GM12878 (cell line): ENCODE data around the gene TDRD10. TPM values are rescaled to one million over a fixed set of nuclear protein-coding genes. Genes with fewer than 3 reads are reported as not detected.

Experiments used
- ATF7 ChIP-seq: fragments of 450-650 bp; IDR thresholded peaks from 2 replicates; pipeline ENCODE4 v1.6.1; 2016; ENCODE audit warnings: low read depth, mild to moderate bottlenecking
- IRF4 ChIP-seq: IDR thresholded peaks from 2 replicates; pipeline ENCODE4 v1.6.1; 2011; ENCODE audit warnings: low read depth, low read length
- MTA3 ChIP-seq: IDR thresholded peaks from 2 replicates; pipeline ENCODE4 v1.6.1; 2012; ENCODE audit warnings: low read length, inconsistent platforms, borderline replicate concordance
- MXI1 ChIP-seq: fragments of 150-350 bp; IDR thresholded peaks from 2 replicates; pipeline ENCODE4 v1.6.1; 2011; ENCODE audit warnings: low read depth, mild to moderate bottlenecking, inconsistent platforms, low read length, improper control_type of control experiment
- NBN ChIP-seq: fragments of 450-650 bp; IDR thresholded peaks from 2 replicates; pipeline ENCODE4 v1.6.1; 2016
- NFYB ChIP-seq: IDR thresholded peaks from 2 replicates; pipeline ENCODE4 v1.6.1; 2011; ENCODE audit warnings: low read depth, mild to moderate bottlenecking, low read length, improper control_type of control experiment, moderate library complexity; ENCODE audit not compliant: insufficient read depth
- POLR2AphosphoS2 ChIP-seq: IDR thresholded peaks from 2 replicates; pipeline ENCODE4 v1.6.1; 2011; ENCODE audit warnings: low read depth, mild to moderate bottlenecking, low read length, improper control_type of control experiment, moderate library complexity
- REST ChIP-seq: IDR thresholded peaks from 2 replicates; pipeline ENCODE4 v1.6.1; 2012; ENCODE audit warnings: mild to moderate bottlenecking, low read depth, low read length
- YY1 ChIP-seq: IDR thresholded peaks from 2 replicates; pipeline ENCODE4 v1.6.1; 2011; ENCODE audit warnings: low read depth, mild to moderate bottlenecking, low read length
- polyA plus RNA-seq, 11 experiments: library from polyadenylated mRNA; depleted of rRNA in 4 of 11; unstranded in 6 of 11; stranded (reverse) in 5 of 11; fragments of >200 nt; fragmentation: Nextera tagmentation in 4 of 11; fragmentation: Illumina TruSeq in 1 of 11; extraction: Ambion mirVana in 4 of 11; extraction: Trizol in 1 of 11; gene quantifications; 1 replicate in 1 of 11; 2 replicates in 10 of 11; pipeline versions ENCODE4 v1.2.1 to v1.2.3, GENCODE V29; 2011 to 2016; ENCODE audit warnings: inconsistent platforms in 2 of 11, missing spikeins in 2 of 11, low read depth in 1 of 11
- total RNA-seq, 4 experiments: library from RNA; depleted of rRNA in 3 of 4; stranded (reverse); fragments of >200 nt in 3 of 4; fragmentation: Illumina TruSeq in 1 of 4; extraction: Trizol in 1 of 4; gene quantifications; 2 replicates each; pipeline versions ENCODE4 v1.2.1 to v1.2.3, GENCODE V29; 2013 to 2021
- TF ChIP-seq, protein P1 (sequence below): fragments of 450-650 bp; IDR thresholded peaks from 2 replicates; pipeline ENCODE4 v1.6.1; 2017; ENCODE audit warnings: mild to moderate bottlenecking, low read depth, inconsistent platforms; ENCODE audit not compliant: poor library complexity, severe bottlenecking

TDRD10 gene
- total and polyA plus RNA-seq, 10 of the 15 experiments (the other 5 are each of a cell fraction or from before 2014, with no cell fraction given), result not detected

- TF ChIP-seq YY1 (no peak), REST (no peak), NFYB (no peak), NBN (no peak), POLR2AphosphoS2 (no peak), MXI1 (no peak), ATF7 (no peak), MTA3 (no peak), IRF4 (no peak)
- TF ChIP-seq, protein P1, sequence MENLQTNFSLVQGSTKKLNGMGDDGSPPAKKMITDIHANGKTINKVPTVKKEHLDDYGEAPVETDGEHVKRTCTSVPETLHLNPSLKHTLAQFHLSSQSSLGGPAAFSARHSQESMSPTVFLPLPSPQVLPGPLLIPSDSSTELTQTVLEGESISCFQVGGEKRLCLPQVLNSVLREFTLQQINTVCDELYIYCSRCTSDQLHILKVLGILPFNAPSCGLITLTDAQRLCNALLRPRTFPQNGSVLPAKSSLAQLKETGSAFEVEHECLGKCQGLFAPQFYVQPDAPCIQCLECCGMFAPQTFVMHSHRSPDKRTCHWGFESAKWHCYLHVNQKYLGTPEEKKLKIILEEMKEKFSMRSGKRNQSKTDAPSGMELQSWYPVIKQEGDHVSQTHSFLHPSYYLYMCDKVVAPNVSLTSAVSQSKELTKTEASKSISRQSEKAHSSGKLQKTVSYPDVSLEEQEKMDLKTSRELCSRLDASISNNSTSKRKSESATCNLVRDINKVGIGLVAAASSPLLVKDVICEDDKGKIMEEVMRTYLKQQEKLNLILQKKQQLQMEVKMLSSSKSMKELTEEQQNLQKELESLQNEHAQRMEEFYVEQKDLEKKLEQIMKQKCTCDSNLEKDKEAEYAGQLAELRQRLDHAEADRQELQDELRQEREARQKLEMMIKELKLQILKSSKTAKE, result no peak
Measured at GRCh38 chr1:154453161-154453560, 48.9 kb upstream of the TDRD10 start (continued).
